H4 (cell line): ENCODE results near the gene SLC8B1. TPM values are rescaled to one million over a fixed set of nuclear protein-coding genes. Genes with fewer than 3 reads are reported as not detected.
"Not testable (repeated sequence)": the region's sequence is repeated elsewhere in the genome, so short reads cannot be mapped to it uniquely, and the experiment has no call there.

Experiments used
- DNase-seq: peaks from one replicate; pipeline ENCODE4 v3.0.0-alpha.2; 2015; ENCODE audit warnings: low spot score
- total RNA-seq: library from RNA; depleted of rRNA; stranded (reverse); fragments of >200 nt; shearing (Covaris generic); gene quantifications from 2 replicates; pipeline ENCODE4 v1.2.3, GENCODE V29; 2014

SLC8B1 gene
- total RNA-seq, 1 experiment from 2014 or later = 7.0 TPM

DNA sequence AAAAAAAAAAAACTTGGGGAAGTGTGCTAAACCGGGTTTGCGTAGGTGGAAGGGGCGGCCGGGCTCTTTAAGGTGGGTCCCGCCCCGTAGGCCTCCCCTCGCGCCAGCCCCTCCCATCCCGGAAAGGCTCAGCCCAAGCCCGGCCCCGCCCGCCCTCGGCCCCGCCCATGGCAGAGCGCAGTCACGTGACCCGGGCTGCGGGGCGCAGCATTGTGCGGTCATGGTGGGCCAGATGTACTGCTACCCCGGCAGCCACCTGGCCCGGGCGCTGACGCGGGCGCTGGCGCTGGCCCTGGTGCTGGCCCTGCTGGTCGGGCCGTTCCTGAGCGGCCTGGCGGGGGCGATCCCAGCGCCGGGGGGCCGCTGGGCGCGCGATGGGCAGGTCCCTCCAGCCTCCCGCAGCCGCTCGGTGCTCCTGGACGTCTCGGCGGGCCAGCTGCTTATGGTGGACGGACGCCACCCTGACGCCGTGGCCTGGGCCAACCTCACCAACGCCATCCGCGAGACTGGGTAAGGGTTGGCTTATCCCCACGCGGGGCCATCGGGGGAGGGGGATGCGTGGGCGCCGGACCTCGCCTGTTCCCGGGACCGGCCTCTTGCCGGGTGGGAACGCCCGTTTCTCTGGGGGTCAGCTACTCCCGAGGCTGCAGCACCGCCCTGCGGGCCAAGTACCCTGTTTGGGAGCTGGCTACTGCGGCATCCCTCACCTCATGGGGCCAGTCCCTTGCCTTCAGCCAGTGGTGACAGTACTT lies 23.6 kb upstream of the SLC8B1 start, which contains the start of gene PLBD2:
PLBD2 (plus strand) TSS at position 207 of the 752 bp plus-strand sequence; CDS start at position 221, 14 bp downstream.
- DNase-seq = peak; percentile 81

- DNase-seq = not testable (repeated sequence)
These were observed 19.3 kb upstream of the SLC8B1 start for GRCh38 chr12:113354192-113354591.

GRCh38 chr12:113351089-113351488 lies 16.2 kb upstream of the SLC8B1 start:
- DNase-seq = no peak

GRCh38 chr12:113348849-113349536 lies 14.1 kb upstream of the SLC8B1 start:
- DNase-seq = no peak

DNA sequence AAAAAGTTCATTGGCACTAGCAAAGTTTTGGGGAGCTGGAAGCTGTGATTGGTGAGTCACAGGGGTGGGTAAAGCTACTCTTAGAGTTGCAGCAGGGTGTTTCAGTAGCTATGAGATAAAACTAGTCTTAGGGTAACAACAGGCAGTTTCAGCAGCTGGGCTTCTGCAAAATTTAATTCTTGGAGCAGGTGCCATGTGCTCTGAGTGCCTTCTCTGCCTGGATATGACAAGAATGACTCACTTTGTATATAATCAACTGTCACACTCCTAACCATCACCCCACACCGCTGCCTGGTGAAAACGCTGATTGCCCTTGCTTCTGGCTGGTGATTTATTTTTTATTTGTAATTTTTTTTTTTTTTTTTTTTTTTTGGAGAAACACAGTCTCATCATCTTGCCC lies 13.0 kb upstream of the SLC8B1 start:
- DNase-seq = no peak

DNA sequence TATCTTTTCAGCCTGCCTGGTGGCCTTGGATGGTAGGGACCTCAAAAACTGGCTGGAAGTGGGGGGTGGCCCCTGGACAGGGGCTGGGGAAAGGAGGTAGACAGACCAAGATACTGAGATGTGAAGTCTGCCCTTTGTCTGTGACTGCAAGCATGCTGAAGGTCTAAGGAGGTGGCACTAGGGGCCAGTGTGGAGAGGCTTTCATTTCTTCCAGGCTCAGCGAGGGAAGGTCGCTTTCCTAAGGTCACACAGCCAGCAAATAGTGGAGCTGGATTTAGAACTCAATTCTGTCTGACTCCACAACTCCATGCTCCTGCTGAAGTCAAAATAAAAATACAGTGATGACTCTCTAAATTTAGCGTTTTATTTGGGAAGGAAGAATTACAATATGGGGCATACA lies 12.2 kb upstream of the SLC8B1 start:
- DNase-seq = no peak

- no peak for DNase-seq
These were observed 11.4 kb upstream of the SLC8B1 start for GRCh38 chr12:113346353-113346752.

DNA sequence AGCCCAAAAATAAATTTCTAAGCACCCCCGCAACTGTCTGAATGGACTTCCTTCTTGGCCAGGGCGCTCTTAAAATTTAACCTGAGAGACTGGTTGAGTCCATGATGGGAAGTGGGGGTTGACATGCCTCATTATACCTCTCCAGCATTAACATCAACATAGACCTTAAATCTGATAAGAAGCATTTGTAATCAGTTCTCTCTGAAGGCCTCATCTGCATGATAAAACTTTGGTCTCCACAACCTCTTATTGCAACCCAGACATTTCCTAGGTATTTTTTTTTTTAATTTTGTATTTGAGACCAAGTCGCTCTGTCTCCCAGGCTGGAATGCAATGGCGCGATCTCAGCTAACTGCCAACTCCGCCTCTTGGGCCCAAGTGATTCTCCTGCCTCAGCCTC lies 10.4 kb upstream of the SLC8B1 start:
- DNase-seq = no peak

GRCh38 chr12:113341535-113341934 lies 6.6 kb upstream of the SLC8B1 start:
- no peak for DNase-seq

DNA sequence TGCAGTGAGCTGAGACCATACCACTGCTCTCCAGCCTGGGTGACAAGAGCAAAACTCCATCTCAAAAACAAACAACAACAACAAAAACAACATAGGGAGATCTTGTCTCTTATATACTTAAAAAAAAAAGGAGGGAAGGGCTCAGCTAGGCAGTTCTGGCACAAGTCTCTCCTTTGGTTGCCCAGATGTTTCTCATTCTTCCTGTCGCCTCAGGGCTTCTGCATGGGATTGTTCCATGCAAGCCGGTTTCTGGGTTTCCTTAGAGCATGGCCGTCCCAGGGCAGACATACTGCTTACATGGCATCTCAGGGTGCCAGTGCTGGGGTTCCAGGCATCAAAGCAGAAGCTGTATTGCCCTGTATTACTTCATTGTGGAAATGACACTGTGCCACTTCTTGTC lies 5.2 kb upstream of the SLC8B1 start:
- no peak for DNase-seq

- no peak for DNase-seq
These were observed 4.6 kb upstream of the SLC8B1 start for GRCh38 chr12:113339540-113339939.

DNA sequence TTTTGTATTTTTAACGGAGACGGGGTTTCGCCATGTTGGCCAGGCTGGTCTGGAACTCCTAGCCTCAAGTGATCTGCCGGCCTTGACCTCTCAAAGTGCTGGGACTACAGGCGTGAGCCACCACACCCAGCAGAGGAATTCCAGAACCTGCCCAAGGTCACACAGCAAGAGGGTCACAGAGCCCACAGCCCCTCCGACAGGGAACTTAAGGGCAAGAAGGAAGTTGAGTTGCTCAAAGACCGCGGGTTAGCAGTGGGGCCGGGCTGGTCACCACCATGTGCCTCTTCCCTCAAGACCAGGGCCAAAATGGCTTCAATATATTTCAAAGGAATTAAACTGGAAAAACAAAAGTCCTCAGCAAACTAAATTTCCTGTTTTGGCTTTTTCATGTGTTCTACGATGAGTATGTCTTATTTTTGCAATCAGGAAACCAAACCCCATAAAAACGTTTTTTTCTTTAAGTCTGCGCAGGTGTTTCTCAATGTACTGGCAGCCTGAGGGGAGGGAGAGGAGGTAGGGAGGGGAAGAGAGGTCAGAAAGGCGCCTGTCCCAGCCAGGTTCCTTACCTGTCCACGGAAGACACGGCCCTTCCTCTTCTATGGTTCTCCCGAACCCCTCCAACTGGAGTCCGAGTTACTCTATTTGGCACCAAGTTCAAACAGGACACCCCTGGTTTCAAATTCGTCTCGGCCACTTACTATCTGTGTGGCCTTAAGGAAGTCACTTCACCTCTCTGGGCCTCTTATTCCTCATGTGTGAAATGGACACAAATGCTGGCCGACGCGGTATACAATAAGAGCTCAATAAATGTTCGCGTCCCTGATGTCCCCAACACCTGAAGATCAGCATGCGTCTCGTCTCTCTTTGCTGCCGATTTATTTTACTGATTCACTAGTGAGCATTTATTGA lies 778 bp downstream of the SLC8B1 start:
- DNase-seq = no peak

DNA sequence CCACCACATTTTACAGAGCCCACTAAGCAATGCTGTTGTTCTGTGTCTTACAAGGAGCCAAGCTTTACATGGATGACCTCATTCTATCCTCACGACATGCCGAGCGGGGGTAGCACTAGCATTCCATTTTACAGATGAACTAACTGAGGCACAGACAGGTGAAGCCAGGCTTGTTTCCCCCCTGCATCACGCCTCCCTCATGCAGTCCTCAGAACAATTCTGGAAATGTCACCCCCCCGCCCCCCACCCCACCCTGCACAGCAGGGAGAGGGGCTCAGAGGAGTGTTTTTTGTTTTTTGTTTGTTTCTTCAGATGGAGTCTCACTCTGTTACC lies 1.5 kb downstream of the SLC8B1 start:
- DNase-seq = no peak

DNA sequence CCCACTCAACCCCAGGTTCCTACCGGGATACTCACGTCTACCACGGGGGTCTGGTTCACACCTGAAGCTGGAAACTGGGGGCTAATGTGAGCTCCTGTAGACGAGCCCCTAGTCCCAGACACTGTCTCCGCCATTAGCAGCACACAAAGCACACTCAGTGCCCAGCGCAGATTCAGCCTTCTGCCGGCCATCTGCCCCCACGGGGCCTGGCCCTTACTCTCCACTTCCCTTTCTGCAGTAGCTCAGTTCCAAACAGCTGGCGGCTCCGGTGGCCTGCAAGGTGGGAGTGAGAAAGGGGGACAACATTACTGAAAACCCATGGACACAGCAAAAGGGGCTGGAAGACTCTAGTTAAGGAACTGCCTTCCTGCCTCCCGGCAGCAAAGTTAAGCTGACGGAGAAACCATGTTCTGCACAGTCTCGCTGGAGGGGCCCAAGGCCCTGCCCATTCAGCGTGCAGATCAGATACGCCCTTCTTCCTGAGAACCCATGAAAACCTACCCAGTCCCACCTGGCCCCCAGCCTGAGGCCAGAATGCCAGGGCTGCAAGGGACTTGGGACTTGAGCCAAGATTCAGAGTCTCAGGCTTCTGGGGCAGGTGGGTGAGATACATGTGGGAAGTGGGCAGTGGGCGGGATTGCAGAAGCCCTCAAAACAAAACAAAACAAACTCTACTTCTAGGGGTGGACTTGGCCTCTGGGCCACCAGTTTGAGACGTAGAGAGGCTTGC lies 2.1 kb downstream of the SLC8B1 start:
- no peak for DNase-seq

DNA sequence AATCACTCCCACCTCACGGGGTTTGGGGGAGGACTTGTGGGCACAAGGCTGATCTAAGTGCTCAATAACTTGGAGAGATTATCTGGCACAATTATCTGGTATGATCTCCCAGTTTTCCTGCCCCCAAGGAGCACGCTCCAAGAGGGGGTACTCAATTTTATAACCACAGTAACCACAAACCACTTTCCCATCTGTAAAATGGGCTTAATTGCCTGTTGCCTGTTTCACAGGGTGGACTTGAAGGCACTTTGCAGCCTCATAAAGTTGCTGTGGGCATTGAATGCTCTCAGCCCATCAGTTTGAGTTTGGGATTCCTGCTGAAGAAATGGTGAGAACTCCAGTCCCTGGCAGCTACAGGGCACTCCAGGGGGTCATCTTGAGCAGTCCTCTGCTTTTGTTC lies 4.4 kb downstream of the SLC8B1 start:
- DNase-seq = no peak

DNA sequence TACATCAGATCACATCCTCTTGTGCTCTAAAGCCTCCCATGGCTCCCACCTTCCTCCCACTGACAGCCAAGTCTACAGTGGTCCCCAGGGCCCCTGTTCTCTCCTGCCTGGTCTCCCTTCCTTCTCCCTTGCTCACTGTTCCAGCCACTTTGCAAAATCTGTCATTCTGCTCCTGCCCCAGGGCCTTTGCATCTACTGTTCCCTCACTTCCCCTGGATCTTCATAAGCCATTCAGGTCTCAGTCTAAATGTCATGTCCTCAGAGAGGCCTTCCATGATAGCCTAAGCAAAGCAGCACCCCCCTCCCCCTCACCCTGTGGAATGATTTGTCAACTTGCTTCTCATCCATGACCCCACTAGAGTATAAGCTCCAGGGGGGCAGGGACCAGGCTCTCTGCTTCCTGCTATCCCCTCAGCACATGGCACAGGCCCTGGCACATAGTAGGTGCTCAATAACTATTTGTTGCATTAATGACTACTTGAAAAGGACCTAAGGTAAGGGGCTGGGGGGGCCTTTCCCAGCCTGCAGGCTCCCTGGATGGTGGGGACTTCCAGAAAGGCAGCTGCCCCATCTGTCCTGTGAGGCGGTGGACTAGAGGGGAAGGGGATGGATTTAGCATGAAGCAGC lies 5.0 kb downstream of the SLC8B1 start:
- no peak for DNase-seq

- no peak for DNase-seq
These were observed 5.7 kb downstream of the SLC8B1 start for GRCh38 chr12:113329022-113329790.

DNA sequence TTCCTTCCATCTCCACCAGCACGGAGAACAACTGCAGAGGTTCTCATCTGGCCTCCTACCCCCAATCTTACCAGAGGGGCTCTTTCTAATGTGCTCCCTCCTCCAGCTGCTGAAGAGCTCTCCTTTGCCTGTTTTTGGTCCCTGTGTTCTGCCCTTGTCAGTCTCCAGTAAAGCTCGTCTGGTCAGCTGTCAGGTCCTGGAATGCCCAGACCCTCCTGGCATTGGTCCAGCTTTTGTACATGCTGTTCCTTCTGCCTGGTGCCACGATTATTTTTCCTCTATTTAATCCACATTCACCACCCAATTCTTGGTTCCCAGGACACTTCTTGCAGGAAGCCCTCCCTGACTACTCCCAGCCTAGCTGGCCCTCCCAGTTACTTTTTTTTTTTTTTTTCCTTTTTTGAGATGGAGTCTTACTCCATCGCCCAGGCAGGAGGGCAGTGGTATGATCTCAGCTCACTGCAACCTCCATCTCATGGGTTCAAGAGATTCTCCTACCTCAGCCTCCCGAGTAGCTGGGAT lies 6.5 kb downstream of the SLC8B1 start:
- no peak for DNase-seq

DNA sequence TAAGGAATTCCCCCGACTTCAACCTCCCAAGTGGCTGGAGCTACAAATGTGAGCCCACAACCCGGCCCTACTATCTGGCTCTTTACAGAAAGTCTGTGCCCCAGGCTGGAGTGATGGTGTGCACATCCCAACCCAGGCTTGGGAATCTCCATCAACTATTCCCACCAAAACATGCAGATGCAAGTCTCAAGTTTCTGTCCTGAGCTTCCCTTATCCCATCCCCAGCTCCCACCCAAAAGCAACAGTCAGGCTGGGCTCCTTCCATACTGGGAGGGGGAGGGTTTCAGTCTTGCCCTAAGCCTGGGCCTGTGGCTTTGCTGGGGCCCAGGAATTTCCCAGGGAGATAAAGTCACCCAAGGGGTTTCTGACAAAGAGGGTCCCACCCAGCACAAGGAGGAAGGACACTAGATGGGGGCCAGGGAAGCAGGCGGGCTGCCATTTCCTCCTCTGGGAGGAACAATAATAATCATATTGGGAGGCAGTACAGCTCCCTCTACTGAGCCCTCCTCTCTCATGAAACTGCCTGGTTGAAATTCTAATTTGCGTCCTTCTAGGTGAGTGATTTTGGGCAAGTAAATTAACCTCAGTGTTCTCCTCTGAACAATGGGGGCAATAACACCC lies 8.0 kb downstream of the SLC8B1 start:
- no peak for DNase-seq

- no peak for DNase-seq
These were observed 9.0 kb downstream of the SLC8B1 start for GRCh38 chr12:113325916-113326315.
